ENCODE data around the gene ZBTB16. TPM values are rescaled to one million over a fixed set of nuclear protein-coding genes. Genes with fewer than 3 reads are reported as not detected.

ZBTB16 gene
- total RNA-seq, 1 donor from 2014 or later, result 21.9 TPM

- peaks cover 1% of the 10 kb centered on the region for H3K27me3 Mint-ChIP-seq (ENCODE audit: low read depth)
- no peak for TF ChIP-seq CTCF (IDR thresholded peaks at IDR 0.05)
- H3K27ac Mint-ChIP-seq (ENCODE audit: unreplicated experiment), result peak overlapping the region; percentile 97
- DNase-seq (ENCODE audit: low spot score), result no peak
- H3K9me3 Mint-ChIP-seq (ENCODE audit: low read depth), result no peaks in the 10 kb centered on the region
- H3K36me3 Mint-ChIP-seq (ENCODE audit: low read depth), result peaks cover 4% of the 10 kb centered on the region
- no peak overlapping the region for H3K4me3 Mint-ChIP-seq (ENCODE audit: unreplicated experiment)
- H3K4me1 Mint-ChIP-seq (ENCODE audit: low read depth), result peaks cover 56% of the 10 kb centered on the region
These were observed 139.5 kb downstream of the ZBTB16 start for GRCh38 chr11:114199051-114199450.

DNA sequence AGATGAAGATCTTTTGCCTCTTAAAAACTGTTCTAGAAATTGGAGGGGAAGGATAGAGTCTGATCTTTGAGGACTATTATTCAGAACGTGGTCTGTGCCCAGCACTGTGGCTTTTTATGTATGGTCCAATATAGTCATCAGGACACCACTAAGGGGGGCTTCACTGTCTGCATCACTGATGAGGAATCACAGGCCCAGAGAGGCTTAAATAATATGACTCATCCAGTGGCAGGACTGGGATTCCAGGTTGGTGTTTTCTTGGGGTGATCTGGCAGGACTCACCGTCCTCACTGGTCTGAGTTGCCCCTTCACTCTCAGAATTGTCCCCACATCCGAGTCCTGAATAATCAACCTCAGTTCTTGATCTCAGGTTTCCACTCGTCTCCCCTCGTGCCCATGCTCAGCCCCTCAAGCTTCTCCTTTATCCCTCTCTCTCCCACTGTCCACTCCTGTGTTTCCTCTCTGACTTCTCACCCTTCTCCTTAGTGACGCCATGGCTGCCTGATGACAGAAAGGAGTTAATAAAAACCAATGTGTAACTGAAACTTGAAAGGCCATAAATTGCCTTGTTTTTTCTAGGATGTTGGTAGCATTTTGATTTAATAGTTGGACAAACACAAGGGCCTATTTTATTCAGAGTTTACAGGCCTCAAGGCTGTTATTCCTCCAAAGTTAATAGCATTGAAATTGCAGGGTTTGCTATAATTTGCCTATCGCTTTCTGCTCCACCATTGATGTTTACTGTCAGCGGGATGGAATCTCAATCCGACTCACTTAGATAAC is 141.0 kb downstream of the ZBTB16 start:
- Mint-ChIP-seq H3K9me3 (ENCODE audit: low read depth) (no peaks in the 10 kb centered on the region), H3K4me1 (ENCODE audit: low read depth) (peaks cover 44% of the 10 kb centered on the region), H3K27me3 (ENCODE audit: low read depth) (peaks cover 4% of the 10 kb centered on the region), H3K27ac (ENCODE audit: unreplicated experiment) (peak overlapping the region; percentile 49), H3K36me3 (ENCODE audit: low read depth) (peaks cover 10% of the 10 kb centered on the region), H3K4me3 (ENCODE audit: unreplicated experiment) (no peak overlapping the region)
- TF ChIP-seq CTCF (IDR thresholded peaks at IDR 0.05), result no peak
- no peak for DNase-seq (ENCODE audit: low spot score)

DNA sequence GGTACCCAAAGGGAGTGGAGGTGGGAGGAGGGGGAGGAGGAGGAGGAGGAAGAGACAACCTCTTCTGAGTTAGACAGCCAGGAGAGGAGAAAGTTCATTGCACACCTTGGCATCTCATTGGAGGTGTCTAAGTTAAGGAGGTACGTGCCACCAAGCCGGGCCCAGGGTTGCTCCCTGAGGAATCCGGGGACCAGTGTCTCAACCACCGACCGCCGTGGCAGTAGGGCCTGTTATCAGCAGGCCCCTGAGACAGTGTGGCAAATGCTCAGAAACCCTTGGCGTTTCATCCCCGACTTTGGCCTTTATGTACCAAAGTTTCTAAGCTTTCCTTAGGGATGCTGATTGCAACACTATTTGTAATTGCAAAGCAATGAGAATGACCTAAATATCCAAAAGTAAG is 141.7 kb downstream of the ZBTB16 start:
- Mint-ChIP-seq H3K9me3 (ENCODE audit: low read depth) (no peaks in the 10 kb centered on the region), H3K4me1 (ENCODE audit: low read depth) (peaks cover 44% of the 10 kb centered on the region), H3K36me3 (ENCODE audit: low read depth) (peaks cover 11% of the 10 kb centered on the region), H3K4me3 (ENCODE audit: unreplicated experiment) (no peak overlapping the region), H3K27ac (ENCODE audit: unreplicated experiment) (no peak overlapping the region), H3K27me3 (ENCODE audit: low read depth) (peaks cover 4% of the 10 kb centered on the region)
- no peak for TF ChIP-seq CTCF (IDR thresholded peaks at IDR 0.05)
- DNase-seq (ENCODE audit: low spot score), result no peak

GRCh38 chr11:114202011-114202609 is 142.6 kb downstream of the ZBTB16 start:
- no peak for TF ChIP-seq CTCF (IDR thresholded peaks at IDR 0.05)
- Mint-ChIP-seq H3K27me3 (ENCODE audit: low read depth) (peaks cover 4% of the 10 kb centered on the region), H3K4me1 (ENCODE audit: low read depth) (peaks cover 40% of the 10 kb centered on the region), H3K36me3 (ENCODE audit: low read depth) (peaks cover 13% of the 10 kb centered on the region), H3K27ac (ENCODE audit: unreplicated experiment) (no peak overlapping the region), H3K4me3 (ENCODE audit: unreplicated experiment) (no peak overlapping the region), H3K9me3 (ENCODE audit: low read depth) (no peaks in the 10 kb centered on the region)
- DNase-seq (ENCODE audit: low spot score), result no peak

GRCh38 chr11:114207096-114207495 is 147.6 kb downstream of the ZBTB16 start:
- TF ChIP-seq CTCF (IDR thresholded peaks at IDR 0.05), result no peak
- Mint-ChIP-seq H3K27me3 (ENCODE audit: low read depth) (peaks cover 14% of the 10 kb centered on the region), H3K4me1 (ENCODE audit: low read depth) (peaks cover 17% of the 10 kb centered on the region), H3K27ac (ENCODE audit: unreplicated experiment) (no peak overlapping the region), H3K4me3 (ENCODE audit: unreplicated experiment) (no peak overlapping the region), H3K36me3 (ENCODE audit: low read depth) (peaks cover 29% of the 10 kb centered on the region), H3K9me3 (ENCODE audit: low read depth) (no peaks in the 10 kb centered on the region)
- no peak for DNase-seq (ENCODE audit: low spot score)
